ENCODE measurements around the gene GSTCD. TPM values are rescaled to one million over a fixed set of nuclear protein-coding genes. Genes with fewer than 3 reads are reported as not detected.
"Not testable (repeated sequence)": the region's sequence is repeated elsewhere in the genome, so short reads cannot be mapped to it uniquely, and the experiment has no call there.

Gene GSTCD
- total RNA-seq, 1 experiment from 2014 or later, result 21.5 TPM

- Histone ChIP-seq H3K36me3 (peaks cover 44% of the 10 kb centered on the region), H3K27ac (no peak overlapping the region), H3K9me3 (replicated peaks) (no peaks in the 10 kb centered on the region), H3K4me3 (no peak overlapping the region), H3K4me1 (replicated peaks) (no peaks in the 10 kb centered on the region), H3K27me3 (replicated peaks) (no peaks in the 10 kb centered on the region)
- DNase-seq (ENCODE audit: low read depth in 1 of 2, low spot score in 2 of 2), result no peak
Observed at GRCh38 chr4:105698607-105699006, 10.0 kb upstream of the GSTCD start.

GRCh38 chr4:105707782-105708180, 803 bp upstream of the GSTCD start:
- DNase-seq (ENCODE audit: low read depth in 1 of 2, low spot score in 2 of 2), result no peak
- Histone ChIP-seq H3K9me3 (replicated peaks) (no peaks in the 10 kb centered on the region), H3K4me3 (peak overlapping the region; percentile 76), H3K4me1 (replicated peaks) (peaks cover 12% of the 10 kb centered on the region; the same call in 1 of the 2 replicates), H3K36me3 (peaks cover 19% of the 10 kb centered on the region), H3K27ac (peak overlapping the region; percentile 81), H3K27me3 (replicated peaks) (no peaks in the 10 kb centered on the region)

GRCh38 chr4:105709081-105709450, 482 bp downstream of the GSTCD start:
- Histone ChIP-seq H3K36me3 (peaks cover 17% of the 10 kb centered on the region), H3K4me1 (replicated peaks) (peaks cover 12% of the 10 kb centered on the region; the same call in 1 of the 2 replicates), H3K4me3 (peak overlapping the region; percentile 76), H3K27ac (peak overlapping the region; percentile 81), H3K27me3 (replicated peaks) (no peaks in the 10 kb centered on the region), H3K9me3 (replicated peaks) (no peaks in the 10 kb centered on the region)
- DNase-seq (ENCODE audit: low read depth in 1 of 2, low spot score in 2 of 2), result peak in 1 of 2 experiments; percentile 39

- no peak for DNase-seq (ENCODE audit: low read depth in 1 of 2, low spot score in 2 of 2)
- no peak overlapping the region for H3K4me3 ChIP-seq
- H3K27me3 ChIP-seq (replicated peaks), result no peaks in the 10 kb centered on the region
- H3K27ac ChIP-seq, result no peak overlapping the region
- peaks cover 12% of the 10 kb centered on the region for H3K36me3 ChIP-seq
- H3K9me3 ChIP-seq (replicated peaks), result no peaks in the 10 kb centered on the region
- H3K4me1 ChIP-seq (replicated peaks), result peaks cover 12% of the 10 kb centered on the region; the same call in 1 of the 2 replicates
Observed at GRCh38 chr4:105710012-105710600, 1.5 kb downstream of the GSTCD start.

- no peak overlapping the region for H3K27ac ChIP-seq
- no peak overlapping the region for H3K4me3 ChIP-seq
- peaks cover 8% of the 10 kb centered on the region for H3K36me3 ChIP-seq
- DNase-seq (ENCODE audit: low read depth in 1 of 2, low spot score in 2 of 2), result no peak
- no peaks in the 10 kb centered on the region for H3K9me3 ChIP-seq (replicated peaks)
- peaks cover 12% of the 10 kb centered on the region; the same call in 1 of the 2 replicates for H3K4me1 ChIP-seq (replicated peaks)
- no peaks in the 10 kb centered on the region for H3K27me3 ChIP-seq (replicated peaks)
Observed at GRCh38 chr4:105710678-105711077, 2.1 kb downstream of the GSTCD start.

- no peaks in the 10 kb centered on the region for H3K9me3 ChIP-seq (replicated peaks)
- H3K4me1 ChIP-seq (replicated peaks), result 0 out of 2 replicates have a peak, but pooled peaks cover 4% of the 10 kb centered on the region
- no peaks in the 10 kb centered on the region for H3K27me3 ChIP-seq (replicated peaks)
- H3K36me3 ChIP-seq, result peaks cover 8% of the 10 kb centered on the region
- H3K4me3 ChIP-seq, result no peak overlapping the region
- H3K27ac ChIP-seq, result no peak overlapping the region
- DNase-seq (ENCODE audit: low read depth in 1 of 2, low spot score in 2 of 2), result no peak
Observed at GRCh38 chr4:105712766-105713165, 4.2 kb downstream of the GSTCD start.

- Histone ChIP-seq H3K27ac (no peak overlapping the region), H3K4me3 (no peak overlapping the region), H3K36me3 (peaks cover 6% of the 10 kb centered on the region), H3K27me3 (replicated peaks) (no peaks in the 10 kb centered on the region), H3K9me3 (replicated peaks) (no peaks in the 10 kb centered on the region), H3K4me1 (replicated peaks) (0 out of 2 replicates have a peak, but pooled peaks cover 4% of the 10 kb centered on the region)
- peak in 1 of 2 experiments; percentile 1 for DNase-seq (ENCODE audit: low read depth in 1 of 2, low spot score in 2 of 2)
Observed at GRCh38 chr4:105714071-105714521, 5.5 kb downstream of the GSTCD start.

- H3K36me3 ChIP-seq, result peaks cover 9% of the 10 kb centered on the region
- H3K27me3 ChIP-seq (replicated peaks), result no peaks in the 10 kb centered on the region
- no peak overlapping the region for H3K27ac ChIP-seq
- H3K9me3 ChIP-seq (replicated peaks), result no peaks in the 10 kb centered on the region
- DNase-seq (ENCODE audit: low read depth in 1 of 2, low spot score in 2 of 2), result no peak
- H3K4me1 ChIP-seq (replicated peaks), result no peaks in the 10 kb centered on the region
- no peak overlapping the region for H3K4me3 ChIP-seq
Observed at GRCh38 chr4:105714932-105715331, 6.3 kb downstream of the GSTCD start.

GRCh38 chr4:105715692-105716278, 7.2 kb downstream of the GSTCD start:
- Histone ChIP-seq H3K36me3 (peaks cover 9% of the 10 kb centered on the region), H3K9me3 (replicated peaks) (no peaks in the 10 kb centered on the region), H3K4me1 (replicated peaks) (no peaks in the 10 kb centered on the region), H3K27me3 (replicated peaks) (no peaks in the 10 kb centered on the region), H3K27ac (no peak overlapping the region), H3K4me3 (no peak overlapping the region)
- peak in 1 of 2 experiments; percentile 15 for DNase-seq (ENCODE audit: low read depth in 1 of 2, low spot score in 2 of 2)

GRCh38 chr4:105719204-105719603, 10.6 kb downstream of the GSTCD start:
- Histone ChIP-seq H3K4me1 (replicated peaks) (no peaks in the 10 kb centered on the region), H3K27ac (no peak overlapping the region), H3K36me3 (peaks cover 9% of the 10 kb centered on the region), H3K27me3 (replicated peaks) (no peaks in the 10 kb centered on the region), H3K4me3 (no peak overlapping the region), H3K9me3 (replicated peaks) (no peaks in the 10 kb centered on the region)
- no peak for DNase-seq (ENCODE audit: low read depth in 1 of 2, low spot score in 2 of 2)

GRCh38 chr4:105725623-105726022, 17.0 kb downstream of the GSTCD start:
- Histone ChIP-seq H3K4me1 (replicated peaks) (no peaks in the 10 kb centered on the region), H3K4me3 (no peak overlapping the region), H3K27ac (no peak overlapping the region), H3K9me3 (replicated peaks) (no peaks in the 10 kb centered on the region), H3K36me3 (peaks cover 3% of the 10 kb centered on the region), H3K27me3 (replicated peaks) (no peaks in the 10 kb centered on the region)
- no peak for DNase-seq (ENCODE audit: low read depth in 1 of 2, low spot score in 2 of 2)

GRCh38 chr4:105729895-105730294, 21.3 kb downstream of the GSTCD start:
- not testable (repeated sequence) for H3K27me3 ChIP-seq (replicated peaks); H3K27ac ChIP-seq; H3K4me3 ChIP-seq; DNase-seq (ENCODE audit: low read depth in 1 of 2, low spot score in 2 of 2); H3K4me1 ChIP-seq (replicated peaks); H3K9me3 ChIP-seq (replicated peaks); H3K36me3 ChIP-seq

- not testable (repeated sequence) for H3K27ac ChIP-seq; H3K4me1 ChIP-seq (replicated peaks); H3K9me3 ChIP-seq (replicated peaks); H3K27me3 ChIP-seq (replicated peaks); H3K4me3 ChIP-seq; H3K36me3 ChIP-seq; DNase-seq (ENCODE audit: low read depth in 1 of 2, low spot score in 2 of 2)
Observed at GRCh38 chr4:105735217-105735616, 26.6 kb downstream of the GSTCD start.

- Histone ChIP-seq H3K36me3 (peaks cover 3% of the 10 kb centered on the region; the same call in 1 of the 2 replicates), H3K27ac (no peak overlapping the region)
- DNase-seq (ENCODE audit: low read depth in 1 of 2, low spot score in 2 of 2), result no peak
Observed at GRCh38 chr4:105741548-105741947, 33.0 kb downstream of the GSTCD start.

More at GRCh38 chr4:105741548-105741947, 33.0 kb downstream of the GSTCD start:
- H3K4me1 ChIP-seq (replicated peaks), result no peaks in the 10 kb centered on the region
- no peak overlapping the region for H3K4me3 ChIP-seq
- H3K27me3 ChIP-seq (replicated peaks), result no peaks in the 10 kb centered on the region
- H3K9me3 ChIP-seq (replicated peaks), result 0 out of 2 replicates have a peak, but pooled peaks cover 3% of the 10 kb centered on the region
